ENCODE results near the gene TRIM54.
"Not testable (repeated sequence)": the region's sequence is repeated elsewhere in the genome, so short reads cannot be mapped to it uniquely, and the experiment has no call there.

TRIM54 gene

DNA sequence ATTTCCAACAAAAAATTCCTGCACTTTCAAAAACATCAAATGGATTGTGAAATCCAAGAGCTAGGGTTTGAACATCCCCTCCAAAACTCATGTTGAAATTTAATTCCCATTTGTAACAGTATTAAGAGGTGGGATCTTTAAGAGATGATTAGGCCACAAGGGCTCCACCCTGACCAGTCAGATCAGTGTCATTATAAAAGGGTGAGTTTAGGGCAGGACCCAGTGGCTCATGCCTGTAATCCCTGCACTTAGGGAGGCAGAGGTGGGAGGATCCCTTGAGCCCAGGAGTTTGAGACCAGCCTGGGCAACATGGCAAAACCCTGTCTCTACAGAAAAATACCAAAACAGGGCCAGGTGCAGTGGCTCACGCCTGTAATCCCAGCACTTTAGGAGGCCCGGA lies 65.4 kb downstream of the TRIM54 start:
- DNase-seq (ENCODE audit: insufficient read length, low spot score), result no peak
- no peak for FAIRE-seq
- TF ChIP-seq TAF1 (IDR thresholded peaks at IDR 0.05; ENCODE audit: low read depth, low read length), result no peak
- TF ChIP-seq POLR2AphosphoS5 (IDR thresholded peaks at IDR 0.05; ENCODE audit: low read depth, low read length), result no peak
- TF ChIP-seq POU2F2 (IDR thresholded peaks at IDR 0.05; ENCODE audit: low read depth, low read length), result no peak
- no peak for TF ChIP-seq PAX5 (IDR thresholded peaks at IDR 0.05; ENCODE audit: insufficient read depth, low read length, severe bottlenecking)
- no peak for TF ChIP-seq POLR2A (IDR thresholded peaks at IDR 0.05; ENCODE audit: low read depth, low read length)
- no peak for TF ChIP-seq SPI1 (IDR thresholded peaks at IDR 0.05; ENCODE audit: low read depth, low read length)

- FAIRE-seq (no peak), DNase-seq (ENCODE audit: insufficient read length, low spot score) (no peak)
- no peak for TF ChIP-seq POLR2AphosphoS5 (IDR thresholded peaks at IDR 0.05; ENCODE audit: low read depth, low read length)
- no peak for TF ChIP-seq POU2F2 (IDR thresholded peaks at IDR 0.05; ENCODE audit: low read depth, low read length)
- no peak for TF ChIP-seq SPI1 (IDR thresholded peaks at IDR 0.05; ENCODE audit: low read depth, low read length)
- TF ChIP-seq PAX5 (IDR thresholded peaks at IDR 0.05; ENCODE audit: insufficient read depth, low read length, severe bottlenecking), result no peak
- TF ChIP-seq TAF1 (IDR thresholded peaks at IDR 0.05; ENCODE audit: low read depth, low read length), result no peak
- TF ChIP-seq POLR2A (IDR thresholded peaks at IDR 0.05; ENCODE audit: low read depth, low read length), result no peak
Measured at GRCh38 chr2:27350106-27350693, 68.0 kb downstream of the TRIM54 start.

GRCh38 chr2:27351802-27352598 lies 69.8 kb downstream of the TRIM54 start:
- TF ChIP-seq POLR2AphosphoS5 (IDR thresholded peaks at IDR 0.05; ENCODE audit: low read depth, low read length), result no peak
- no peak for TF ChIP-seq PAX5 (IDR thresholded peaks at IDR 0.05; ENCODE audit: insufficient read depth, low read length, severe bottlenecking)
- TF ChIP-seq SPI1 (IDR thresholded peaks at IDR 0.05; ENCODE audit: low read depth, low read length), result no peak
- TF ChIP-seq TAF1 (IDR thresholded peaks at IDR 0.05; ENCODE audit: low read depth, low read length), result no peak
- no peak for TF ChIP-seq POLR2A (IDR thresholded peaks at IDR 0.05; ENCODE audit: low read depth, low read length)
- no peak for DNase-seq (ENCODE audit: insufficient read length, low spot score)
- FAIRE-seq, result no peak

GRCh38 chr2:27353386-27353761 lies 71.1 kb downstream of the TRIM54 start:
- not testable (repeated sequence) for FAIRE-seq; DNase-seq (ENCODE audit: insufficient read length, low spot score)

- TF ChIP-seq POLR2AphosphoS5 (IDR thresholded peaks at IDR 0.05; ENCODE audit: low read depth, low read length) (no peak), TAF1 (IDR thresholded peaks at IDR 0.05; ENCODE audit: low read depth, low read length) (no peak), PAX5 (IDR thresholded peaks at IDR 0.05; ENCODE audit: insufficient read depth, low read length, severe bottlenecking) (no peak), POLR2A (IDR thresholded peaks at IDR 0.05; ENCODE audit: low read depth, low read length) (no peak), POU2F2 (IDR thresholded peaks at IDR 0.05; ENCODE audit: low read depth, low read length) (no peak)
- FAIRE-seq, result no peak
- DNase-seq (ENCODE audit: insufficient read length, low spot score), result no peak
Measured at GRCh38 chr2:27353762-27354596, 71.8 kb downstream of the TRIM54 start.

DNA sequence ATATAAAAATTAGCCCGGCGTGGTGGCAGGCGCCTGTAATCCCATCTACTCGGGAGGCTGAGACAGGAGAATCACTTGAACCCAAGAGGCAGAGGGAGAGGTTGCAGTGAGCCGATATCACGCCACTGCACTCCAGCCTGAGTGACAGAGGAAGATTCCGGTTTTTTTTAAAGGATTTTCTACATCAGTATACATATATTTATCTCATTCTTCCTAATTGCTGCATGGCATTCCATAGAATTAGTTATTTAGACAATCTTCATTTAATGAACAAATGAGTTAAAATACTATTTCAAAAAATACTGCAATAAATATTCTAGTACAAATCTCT lies 72.3 kb downstream of the TRIM54 start:
- FAIRE-seq (no peak), DNase-seq (ENCODE audit: insufficient read length, low spot score) (no peak)
- TF ChIP-seq TAF1 (IDR thresholded peaks at IDR 0.05; ENCODE audit: low read depth, low read length), result no peak
- no peak for TF ChIP-seq POU2F2 (IDR thresholded peaks at IDR 0.05; ENCODE audit: low read depth, low read length)
- no peak for TF ChIP-seq POLR2AphosphoS5 (IDR thresholded peaks at IDR 0.05; ENCODE audit: low read depth, low read length)
- TF ChIP-seq PAX5 (IDR thresholded peaks at IDR 0.05; ENCODE audit: insufficient read depth, low read length, severe bottlenecking), result no peak
- TF ChIP-seq POLR2A (IDR thresholded peaks at IDR 0.05; ENCODE audit: low read depth, low read length), result no peak
- TF ChIP-seq SPI1 (IDR thresholded peaks at IDR 0.05; ENCODE audit: low read depth, low read length), result no peak

DNA sequence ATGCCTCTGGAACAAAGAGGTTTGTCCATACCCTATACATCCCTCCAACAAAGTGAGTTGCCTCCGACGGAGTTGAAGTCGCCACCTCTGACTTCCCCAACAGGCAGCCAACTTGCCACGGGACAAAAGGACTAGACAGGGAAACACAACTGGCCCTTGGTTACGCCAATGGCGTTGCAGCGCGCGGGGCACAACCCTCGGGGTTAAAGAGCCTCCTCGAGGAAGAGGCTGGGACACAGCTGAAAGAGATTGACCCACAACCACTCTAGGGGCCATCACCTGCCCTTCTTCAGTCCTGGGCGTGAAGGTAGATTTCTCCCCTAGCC lies 73.8 kb downstream of the TRIM54 start:
- DNase-seq (ENCODE audit: insufficient read length, low spot score) (no peak), FAIRE-seq (no peak)
- TF ChIP-seq POLR2AphosphoS5 (IDR thresholded peaks at IDR 0.05; ENCODE audit: low read depth, low read length), result no peak; the same call in 1 of the 2 replicates
- TF ChIP-seq PAX5 (IDR thresholded peaks at IDR 0.05; ENCODE audit: insufficient read depth, low read length, severe bottlenecking), result no peak
- no peak for TF ChIP-seq POLR2A (IDR thresholded peaks at IDR 0.05; ENCODE audit: low read depth, low read length)
- TF ChIP-seq POU2F2 (IDR thresholded peaks at IDR 0.05; ENCODE audit: low read depth, low read length), result no peak
- no peak for TF ChIP-seq TAF1 (IDR thresholded peaks at IDR 0.05; ENCODE audit: low read depth, low read length)
- TF ChIP-seq SPI1 (IDR thresholded peaks at IDR 0.05; ENCODE audit: low read depth, low read length), result no peak

- TF ChIP-seq POLR2A (IDR thresholded peaks at IDR 0.05; ENCODE audit: low read depth, low read length) (peak; percentile 91), PAX5 (IDR thresholded peaks at IDR 0.05; ENCODE audit: insufficient read depth, low read length, severe bottlenecking) (no peak), SPI1 (IDR thresholded peaks at IDR 0.05; ENCODE audit: low read depth, low read length) (no peak), TAF1 (IDR thresholded peaks at IDR 0.05; ENCODE audit: low read depth, low read length) (peak; percentile 56), POU2F2 (IDR thresholded peaks at IDR 0.05; ENCODE audit: low read depth, low read length) (peak; percentile 71), POLR2AphosphoS5 (IDR thresholded peaks at IDR 0.05; ENCODE audit: low read depth, low read length) (peak; percentile 87; the same call in 1 of the 2 replicates)
- DNase-seq (ENCODE audit: insufficient read length, low spot score) (peak; percentile 70), FAIRE-seq (peak; percentile 85)
Measured at GRCh38 chr2:27356382-27357181, 74.4 kb downstream of the TRIM54 start, which contains the start of gene GTF3C2. Gene GTF3C2 (minus strand): TSS chr2:27356764. CDS start chr2:27343554, 13,210 bp downstream.

Measured in GM12891 (cell line).